Subcutaneous adipose tissue (tissue), 4 donors: Measurements from ENCODE around the gene ENTREP3. TPM values are rescaled to one million over a fixed set of nuclear protein-coding genes. Genes with fewer than 3 reads are reported as not detected.

Source experiments
- total RNA-seq, 4 donors: library from RNA; depleted of rRNA; stranded (reverse); fragments of >200 nt; gene quantifications; one replicate each; pipeline ENCODE4 v1.1.0, GENCODE V29; 2016
- TF ChIP-seq, protein P1 (sequence below): fragments of 450-650 bp; IDR thresholded peaks from one replicate; pipeline ENCODE4 v1.5.1; 2016; ENCODE audit warnings: low read depth, mild to moderate bottlenecking, control low read depth, antibody characterized with exemption, moderate library complexity

ENTREP3 gene
- total RNA-seq, 4 donors from 2014 or later, result 5.4 to 20.3 (median 14.2) TPM

DNA sequence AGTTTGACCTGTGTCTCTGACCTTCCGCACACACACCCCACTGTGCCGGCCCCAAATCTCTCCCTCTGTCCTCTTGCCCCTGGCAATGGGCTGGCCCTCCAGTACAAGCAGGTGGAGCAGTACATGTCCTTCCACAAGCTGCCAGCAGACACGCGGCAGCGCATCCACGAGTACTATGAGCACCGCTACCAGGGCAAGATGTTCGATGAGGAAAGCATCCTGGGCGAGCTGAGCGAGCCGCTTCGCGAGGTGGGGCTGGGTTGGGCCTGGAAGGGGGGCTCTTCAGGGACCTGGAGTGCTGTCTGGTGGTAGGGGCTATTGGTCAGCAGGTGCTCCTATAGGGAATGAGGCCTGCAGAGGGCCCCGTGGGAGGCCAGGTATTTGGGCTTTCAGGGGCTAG lies 29.8 kb upstream of the ENTREP3 start:
- TF ChIP-seq, protein P1, sequence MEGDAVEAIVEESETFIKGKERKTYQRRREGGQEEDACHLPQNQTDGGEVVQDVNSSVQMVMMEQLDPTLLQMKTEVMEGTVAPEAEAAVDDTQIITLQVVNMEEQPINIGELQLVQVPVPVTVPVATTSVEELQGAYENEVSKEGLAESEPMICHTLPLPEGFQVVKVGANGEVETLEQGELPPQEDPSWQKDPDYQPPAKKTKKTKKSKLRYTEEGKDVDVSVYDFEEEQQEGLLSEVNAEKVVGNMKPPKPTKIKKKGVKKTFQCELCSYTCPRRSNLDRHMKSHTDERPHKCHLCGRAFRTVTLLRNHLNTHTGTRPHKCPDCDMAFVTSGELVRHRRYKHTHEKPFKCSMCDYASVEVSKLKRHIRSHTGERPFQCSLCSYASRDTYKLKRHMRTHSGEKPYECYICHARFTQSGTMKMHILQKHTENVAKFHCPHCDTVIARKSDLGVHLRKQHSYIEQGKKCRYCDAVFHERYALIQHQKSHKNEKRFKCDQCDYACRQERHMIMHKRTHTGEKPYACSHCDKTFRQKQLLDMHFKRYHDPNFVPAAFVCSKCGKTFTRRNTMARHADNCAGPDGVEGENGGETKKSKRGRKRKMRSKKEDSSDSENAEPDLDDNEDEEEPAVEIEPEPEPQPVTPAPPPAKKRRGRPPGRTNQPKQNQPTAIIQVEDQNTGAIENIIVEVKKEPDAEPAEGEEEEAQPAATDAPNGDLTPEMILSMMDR, result no peak

DNA sequence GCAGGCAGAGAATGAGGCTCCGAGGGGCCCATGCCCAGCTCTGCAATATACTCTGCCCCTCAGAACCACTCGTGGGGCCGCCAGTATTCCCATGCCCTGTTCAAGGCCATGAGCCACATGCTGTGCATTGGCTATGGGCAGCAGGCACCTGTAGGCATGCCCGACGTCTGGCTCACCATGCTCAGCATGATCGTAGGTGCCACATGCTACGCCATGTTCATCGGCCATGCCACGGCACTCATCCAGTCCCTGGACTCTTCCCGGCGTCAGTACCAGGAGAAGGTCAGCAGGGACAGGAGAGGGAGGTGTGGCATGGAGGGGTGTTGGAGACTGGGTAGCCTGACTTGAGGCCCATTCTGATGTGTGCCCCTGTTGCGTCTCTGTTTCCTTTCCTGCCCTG lies 29.2 kb upstream of the ENTREP3 start:
- TF ChIP-seq, protein P1, result no peak

DNA sequence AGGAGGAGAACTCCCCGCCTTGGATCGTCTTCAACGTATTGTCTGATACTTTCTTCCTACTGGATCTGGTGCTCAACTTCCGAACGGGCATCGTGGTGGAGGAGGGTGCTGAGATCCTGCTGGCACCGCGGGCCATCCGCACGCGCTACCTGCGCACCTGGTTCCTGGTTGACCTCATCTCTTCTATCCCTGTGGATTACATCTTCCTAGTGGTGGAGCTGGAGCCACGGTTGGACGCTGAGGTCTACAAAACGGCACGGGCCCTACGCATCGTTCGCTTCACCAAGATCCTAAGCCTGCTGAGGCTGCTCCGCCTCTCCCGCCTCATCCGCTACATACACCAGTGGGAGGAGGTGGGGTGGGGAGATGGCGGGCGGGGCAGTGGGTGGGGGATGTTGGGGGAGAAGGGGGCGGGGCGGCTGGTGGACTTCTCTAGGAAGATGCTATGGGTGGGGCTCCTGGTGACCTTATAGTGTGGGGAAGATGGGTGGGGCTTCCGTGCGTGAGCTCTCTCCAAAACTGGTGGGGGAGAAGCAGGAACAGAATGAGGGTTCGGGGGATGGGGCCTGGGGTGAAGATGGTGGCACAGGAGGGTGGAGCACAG lies 27.3 kb upstream of the ENTREP3 start:
- TF ChIP-seq, protein P1, result no peak

DNA sequence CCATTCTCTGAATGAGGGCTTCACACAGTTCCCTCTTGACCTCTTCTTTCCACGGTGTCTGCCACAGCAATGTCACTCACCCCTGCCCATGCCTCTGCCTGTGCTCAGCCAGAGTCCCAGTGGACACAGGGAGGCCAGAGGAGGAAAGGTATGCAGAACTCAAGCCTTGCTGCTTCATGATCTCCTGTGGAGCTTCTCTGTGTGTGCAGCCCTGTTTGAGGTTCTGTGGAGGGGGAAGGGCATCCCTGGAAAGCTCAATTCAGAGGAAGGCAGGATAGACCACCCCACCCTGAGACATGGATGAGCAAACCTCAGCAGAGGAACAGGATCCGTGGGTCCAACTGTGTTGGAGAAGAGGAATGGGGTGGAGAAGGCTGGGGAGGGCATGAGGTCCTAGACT lies 24.0 kb upstream of the ENTREP3 start:
- TF ChIP-seq, protein P1, result no peak

DNA sequence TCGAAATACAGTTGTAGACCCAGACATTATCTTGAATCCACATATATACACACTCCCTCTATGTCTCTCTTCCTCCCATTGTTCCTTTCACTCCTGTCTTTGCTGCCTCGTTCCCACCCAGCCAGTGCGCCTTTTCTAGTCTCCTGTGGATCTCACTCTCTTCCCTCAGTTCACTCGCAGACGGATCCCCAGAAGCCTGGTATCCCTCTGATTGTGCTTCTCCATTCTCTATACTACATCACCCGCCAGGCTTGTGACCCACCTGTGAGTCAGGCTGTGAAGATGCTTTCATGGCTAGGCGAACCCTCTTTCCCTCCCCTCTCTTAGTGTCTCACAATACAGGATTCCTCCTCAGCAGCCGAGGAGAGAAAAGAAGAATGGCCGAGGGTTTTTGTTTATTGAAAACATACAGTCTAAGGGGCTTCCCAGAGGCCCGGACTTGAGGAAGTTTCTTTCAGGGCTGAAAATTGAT lies 23.4 kb upstream of the ENTREP3 start:
- TF ChIP-seq, protein P1, result no peak

DNA sequence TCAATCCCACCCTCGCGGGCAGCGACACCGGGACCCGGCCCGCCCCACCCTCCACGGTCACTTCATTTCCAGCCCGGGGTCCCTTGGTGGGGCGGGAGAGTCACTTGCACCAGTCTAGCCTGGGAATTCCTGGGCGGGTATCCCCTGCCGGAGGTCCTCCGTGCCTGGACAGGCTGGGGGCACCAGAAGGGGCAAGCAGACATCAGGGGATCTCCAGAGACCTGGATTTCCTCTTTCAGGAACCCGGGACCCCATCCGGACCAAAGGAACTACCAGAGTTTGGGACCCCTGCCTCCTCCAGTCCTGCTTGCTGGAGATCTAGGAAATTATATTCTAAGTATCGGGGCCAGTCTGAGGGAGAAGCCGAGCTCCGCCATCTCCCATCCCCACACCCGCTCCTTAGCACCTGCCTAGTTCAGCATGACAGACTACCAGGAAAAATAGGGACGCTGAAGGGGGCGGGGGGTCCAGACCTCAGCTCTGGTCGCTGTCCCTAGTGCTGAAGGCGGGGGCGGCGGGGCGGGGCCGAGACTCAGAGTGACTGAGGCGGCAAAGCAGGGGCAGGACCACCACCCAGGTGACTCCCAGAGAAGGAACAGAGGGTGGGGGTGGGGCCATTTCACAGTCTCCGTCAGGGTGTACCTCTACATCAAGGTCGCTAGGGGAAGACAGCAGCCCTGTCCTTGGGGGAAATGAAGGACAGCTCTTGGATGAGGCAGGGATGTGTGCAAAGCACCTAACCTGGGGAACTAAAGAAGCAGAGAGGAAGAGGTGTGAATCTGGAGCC lies 22.8 kb upstream of the ENTREP3 start:
- TF ChIP-seq, protein P1, result no peak

DNA sequence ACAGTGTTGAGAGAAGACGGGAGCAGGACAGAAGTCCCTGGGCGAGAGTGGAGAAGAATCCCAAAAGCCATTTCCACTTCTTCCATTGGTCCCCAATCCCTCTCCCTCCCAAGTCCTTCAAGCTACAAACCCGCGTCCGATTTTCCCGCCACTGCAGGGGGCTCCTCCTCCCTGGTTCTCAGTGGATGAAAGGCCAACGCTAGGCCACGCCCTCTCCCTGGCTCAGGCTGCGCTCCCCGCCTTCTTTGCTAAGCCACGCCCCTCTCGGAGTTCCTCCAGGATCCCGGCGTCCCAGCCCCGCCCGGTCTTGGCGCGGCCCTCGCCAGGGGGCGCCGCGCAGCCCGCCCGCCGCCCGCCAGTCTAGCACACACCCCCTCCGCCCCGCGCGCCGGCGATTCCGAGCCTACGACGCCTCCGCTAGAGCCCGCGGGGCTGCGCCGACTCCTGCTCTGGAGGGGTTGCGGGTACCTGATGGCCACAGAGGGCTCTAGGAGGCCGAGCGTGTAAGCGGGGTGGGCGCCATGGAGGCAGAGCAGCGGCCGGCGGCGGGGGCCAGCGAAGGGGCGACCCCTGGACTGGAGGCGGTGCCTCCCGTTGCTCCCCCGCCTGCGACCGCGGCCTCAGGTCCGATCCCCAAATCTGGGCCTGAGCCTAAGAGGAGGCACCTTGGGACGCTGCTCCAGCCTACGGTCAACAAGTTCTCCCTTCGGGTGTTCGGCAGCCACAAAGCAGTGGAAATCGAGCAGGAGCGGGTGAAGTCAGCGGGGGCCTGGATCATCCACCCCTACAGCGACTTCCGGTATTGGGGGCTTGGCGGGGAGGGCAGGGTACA lies 22.0 kb upstream of the ENTREP3 start, which contains the start of gene HCN3:
TSS of gene HCN3 (plus strand) at position 394 of the 832 bp plus-strand sequence. CDS start at position 522, 128 bp downstream.
- TF ChIP-seq, protein P1, result no peak
